GM10248 (cell line): ENCODE data around the gene SRC.
A peak's percentile ranks its signal among the peaks of the same experiment; 100 is the strongest.

Experiments
- CTCF ChIA-PET: fragments of 300-600 bp; sonication (Branson Sonifier 250); formaldehyde crosslinking; extraction: SDS; loops from one replicate; lab custom pipeline; 2021; ENCODE audit warnings: antibody characterized with exemption; lab: Yijun Ruan, JAX
- POLR2A ChIA-PET: fragments of 350-650 bp; sonication (Branson Sonifier 250); formaldehyde crosslinking; extraction: SDS; loops from one replicate; lab custom pipeline; 2020; ENCODE audit warnings: antibody characterized with exemption; lab: Yijun Ruan, JAX
- DNase-seq: peaks from one replicate; pipeline ENCODE4 v3.0.0; 2012; ENCODE audit errors: extremely low spot score
- TF ChIP-seq, protein P1 (sequence below): IDR thresholded peaks from 2 replicates; pipeline ENCODE4 v1.5.1; 2012; ENCODE audit warnings: mild to moderate bottlenecking, low read depth; ENCODE audit errors: extremely low read depth, missing control alignments, control extremely low read depth

Gene SRC

DNA sequence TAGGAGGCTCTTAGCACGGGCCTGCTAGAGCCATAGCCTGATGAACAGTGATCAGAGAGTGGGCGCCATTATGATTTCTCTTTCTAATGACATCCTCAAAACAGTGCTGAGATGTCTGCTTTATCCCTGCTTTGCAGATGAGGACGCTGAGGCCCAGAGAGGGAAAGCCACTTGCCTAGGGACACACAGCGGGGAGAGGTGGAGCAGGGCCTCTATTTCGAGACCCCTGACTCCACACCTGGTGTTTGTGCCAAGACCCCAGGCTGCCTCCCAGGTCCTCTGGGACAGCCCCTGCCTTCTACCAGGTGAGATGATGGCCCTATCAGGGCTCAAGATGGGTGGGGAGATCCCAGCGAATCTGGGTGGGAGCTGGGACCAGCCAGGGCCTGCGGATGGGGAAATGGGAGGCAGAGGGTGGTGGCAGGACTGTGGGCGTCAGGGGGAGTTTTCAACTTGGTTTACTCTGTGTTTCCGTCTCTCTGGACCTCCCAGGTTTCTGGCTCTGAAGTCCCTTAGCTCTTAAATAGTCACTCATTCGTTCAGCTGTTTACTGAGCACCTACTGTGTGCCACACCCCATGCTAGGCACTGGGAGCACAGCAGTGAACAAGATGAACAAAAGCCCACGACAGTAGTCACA is 36.7 kb downstream of the SRC start:
- POLR2A ChIA-PET: no interaction called here
- DNase-seq: no peak
- CTCF ChIA-PET: interaction anchor here (1.2 to 5.5 kb wide), 4 partner anchors 10 to 113 kb away, joined by 3 to 116 read pairs (median 25); no protein-coding TSS in a partner anchor
- TF ChIP-seq, protein P1, sequence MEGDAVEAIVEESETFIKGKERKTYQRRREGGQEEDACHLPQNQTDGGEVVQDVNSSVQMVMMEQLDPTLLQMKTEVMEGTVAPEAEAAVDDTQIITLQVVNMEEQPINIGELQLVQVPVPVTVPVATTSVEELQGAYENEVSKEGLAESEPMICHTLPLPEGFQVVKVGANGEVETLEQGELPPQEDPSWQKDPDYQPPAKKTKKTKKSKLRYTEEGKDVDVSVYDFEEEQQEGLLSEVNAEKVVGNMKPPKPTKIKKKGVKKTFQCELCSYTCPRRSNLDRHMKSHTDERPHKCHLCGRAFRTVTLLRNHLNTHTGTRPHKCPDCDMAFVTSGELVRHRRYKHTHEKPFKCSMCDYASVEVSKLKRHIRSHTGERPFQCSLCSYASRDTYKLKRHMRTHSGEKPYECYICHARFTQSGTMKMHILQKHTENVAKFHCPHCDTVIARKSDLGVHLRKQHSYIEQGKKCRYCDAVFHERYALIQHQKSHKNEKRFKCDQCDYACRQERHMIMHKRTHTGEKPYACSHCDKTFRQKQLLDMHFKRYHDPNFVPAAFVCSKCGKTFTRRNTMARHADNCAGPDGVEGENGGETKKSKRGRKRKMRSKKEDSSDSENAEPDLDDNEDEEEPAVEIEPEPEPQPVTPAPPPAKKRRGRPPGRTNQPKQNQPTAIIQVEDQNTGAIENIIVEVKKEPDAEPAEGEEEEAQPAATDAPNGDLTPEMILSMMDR: no peak

DNA sequence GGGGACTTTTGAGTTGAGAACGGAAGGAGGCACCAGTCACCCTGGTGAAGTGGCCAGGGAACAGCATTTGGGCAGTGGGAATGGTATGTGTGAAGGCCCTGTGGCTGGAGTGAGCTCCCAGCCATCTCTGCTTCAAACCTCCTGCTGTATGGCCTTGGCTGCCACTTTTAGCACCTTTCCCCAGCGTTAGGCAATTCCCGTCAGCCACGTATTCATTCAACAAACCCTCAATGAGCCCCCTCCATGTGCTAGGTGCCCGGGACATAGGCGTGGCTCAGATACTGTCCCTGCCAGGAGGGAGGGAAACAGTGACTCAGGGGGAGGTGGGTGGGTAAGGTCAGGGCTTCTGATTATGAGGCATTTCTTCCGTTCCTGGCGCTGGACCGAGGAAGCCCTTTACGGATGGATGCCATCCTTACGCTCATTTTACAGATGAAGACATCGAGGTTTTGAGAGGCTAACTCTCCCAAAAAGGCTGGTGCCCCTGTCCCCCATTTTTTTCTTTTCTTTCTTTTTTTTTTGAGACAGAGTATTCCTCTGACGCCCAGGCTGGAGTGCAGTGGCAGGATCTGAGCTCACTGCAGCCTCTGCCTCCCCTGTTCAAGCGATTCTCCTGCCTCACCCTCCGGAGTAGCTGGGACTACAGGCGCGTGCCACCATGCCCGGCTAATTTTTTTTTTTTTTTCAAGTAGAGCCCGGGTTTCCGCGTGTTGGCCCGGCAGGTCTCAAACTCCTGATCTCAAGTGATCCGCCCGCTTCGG is 37.5 kb downstream of the SRC start:
- CTCF ChIA-PET: interaction anchor here (1.1 to 5.5 kb wide), 14 partner anchors 11 to 152 kb away, joined by 3 to 116 read pairs (median 6); no protein-coding TSS in a partner anchor
- TF ChIP-seq, protein P1: no peak
- DNase-seq: no peak
- POLR2A ChIA-PET: no interaction called here

DNA sequence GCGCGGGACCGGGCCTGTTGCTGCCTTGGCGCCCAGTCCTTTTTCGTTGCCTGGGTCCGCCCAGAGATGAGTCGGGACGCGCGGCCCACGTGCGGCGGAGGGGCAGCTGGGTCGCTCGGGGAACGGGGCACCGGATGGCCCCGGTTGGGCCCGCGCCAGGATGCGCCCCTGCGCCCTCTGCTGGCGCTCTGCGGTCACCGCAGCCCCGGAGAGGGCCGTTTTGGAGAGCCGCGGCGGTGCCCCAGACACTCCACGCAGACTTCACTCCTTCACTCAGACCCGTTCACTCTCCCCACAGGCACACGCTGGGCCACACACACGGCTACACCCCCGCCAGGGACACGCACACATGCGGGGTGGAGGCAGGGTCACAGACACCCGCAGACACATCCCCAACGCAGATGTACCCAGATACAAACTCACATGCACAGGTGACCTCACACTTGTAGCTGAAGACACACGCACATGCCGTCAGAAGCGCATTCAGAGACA is 38.8 kb downstream of the SRC start:
- ChIA-PET POLR2A (no interaction called here), CTCF (interaction anchor here (0.6 to 5.5 kb wide), 33 partner anchors 9 to 189 kb away, joined by 3 to 116 read pairs (median 4); partner anchors contain the start of gene SRC)
- peak; percentile 89 for DNase-seq
- TF ChIP-seq, protein P1: peak; percentile 94

DNA sequence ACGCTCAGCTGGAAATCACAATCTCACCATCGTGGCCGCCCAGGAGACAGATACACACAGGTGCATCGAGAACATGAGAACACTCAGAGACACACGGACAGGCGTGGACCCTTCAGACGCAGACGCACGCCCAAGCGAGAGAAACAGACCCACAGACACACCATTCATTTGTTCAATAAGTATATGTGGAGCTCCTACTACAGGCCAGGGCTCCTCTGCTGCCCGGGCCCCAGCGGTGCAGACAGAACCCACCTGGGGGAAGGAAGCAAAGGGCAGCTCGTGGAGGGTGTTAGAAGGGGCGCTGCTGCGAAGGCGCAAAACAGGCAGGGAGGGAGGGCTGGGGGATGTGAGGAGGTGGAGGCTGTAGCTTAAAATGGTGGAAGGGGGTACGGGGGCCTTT is 39.2 kb downstream of the SRC start:
- ChIA-PET CTCF (interaction anchor here (0.6 to 5.5 kb wide), 28 partner anchors 9 to 190 kb away, joined by 3 to 116 read pairs (median 4); partner anchors contain the start of gene SRC), POLR2A (no interaction called here)
- DNase-seq: no peak
- TF ChIP-seq, protein P1: no peak

DNA sequence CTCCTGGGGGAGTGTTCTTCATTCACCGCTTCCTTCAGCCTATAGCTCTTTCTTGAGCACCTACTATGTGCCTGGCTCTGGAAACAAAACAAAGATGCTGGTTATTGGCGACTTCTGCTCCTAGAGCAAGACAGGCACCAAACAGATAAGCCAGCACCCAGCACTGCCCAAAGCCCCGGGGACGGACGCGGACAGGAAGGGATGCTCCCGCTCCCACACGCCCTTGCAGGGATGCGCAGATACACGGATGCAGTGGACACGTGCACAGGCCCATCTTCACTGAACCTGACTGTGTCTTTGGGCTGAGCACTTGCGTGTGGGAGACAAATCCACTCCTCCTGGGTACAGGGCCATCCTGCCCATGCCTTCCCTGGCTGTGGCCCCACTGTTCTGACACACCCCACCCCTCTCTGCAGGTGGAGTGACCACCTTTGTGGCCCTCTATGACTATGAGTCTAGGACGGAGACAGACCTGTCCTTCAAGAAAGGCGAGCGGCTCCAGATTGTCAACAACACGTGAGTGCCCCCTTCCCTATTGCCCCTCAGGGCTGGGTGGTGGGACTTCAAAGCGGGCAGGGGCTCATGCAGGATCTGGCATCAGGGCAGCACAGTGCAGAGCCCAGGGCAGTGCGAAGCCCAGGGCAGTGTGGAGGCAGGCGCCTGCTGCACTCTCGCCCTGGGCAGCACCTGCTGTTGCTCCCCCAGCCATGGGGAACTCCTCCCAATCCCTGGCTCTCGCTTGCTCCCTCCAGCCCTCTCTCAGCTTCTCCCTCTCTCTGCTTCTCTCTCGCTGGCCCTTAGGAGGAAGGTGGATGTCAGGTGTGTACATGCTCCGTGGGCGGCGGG is 39.9 kb downstream of the SRC start:
- no peak for DNase-seq
- CTCF ChIA-PET: interaction anchor here (0.8 to 5.5 kb wide), 18 partner anchors 12 to 152 kb away, joined by 3 to 116 read pairs (median 5); partner anchors contain the start of gene SRC
- POLR2A ChIA-PET: no interaction called here
- TF ChIP-seq, protein P1: no peak
